Testis (tissue), 2 donors: ENCODE data around the gene PIWIL4.

ENCODE experiments used
- CTCF ChIP-seq, 3 experiments: fragments of 450-650 bp in 2 of 3; fragments of 200-600 bp in 1 of 3; sonication (generic) in 1 of 3; IDR thresholded peaks; one replicate each; pipeline ENCODE4 v1.5.1; 2016 to 2019; ENCODE audit warnings: antibody characterized with exemption in 3 of 3, mild to moderate bottlenecking in 2 of 3, moderate library complexity in 1 of 3
- POLR2A ChIP-seq: fragments of 450-650 bp; IDR thresholded peaks from one replicate; pipeline ENCODE4 v1.6.1; 2017; ENCODE audit warnings: antibody characterized with exemption, mild to moderate bottlenecking, moderate library complexity

DNA sequence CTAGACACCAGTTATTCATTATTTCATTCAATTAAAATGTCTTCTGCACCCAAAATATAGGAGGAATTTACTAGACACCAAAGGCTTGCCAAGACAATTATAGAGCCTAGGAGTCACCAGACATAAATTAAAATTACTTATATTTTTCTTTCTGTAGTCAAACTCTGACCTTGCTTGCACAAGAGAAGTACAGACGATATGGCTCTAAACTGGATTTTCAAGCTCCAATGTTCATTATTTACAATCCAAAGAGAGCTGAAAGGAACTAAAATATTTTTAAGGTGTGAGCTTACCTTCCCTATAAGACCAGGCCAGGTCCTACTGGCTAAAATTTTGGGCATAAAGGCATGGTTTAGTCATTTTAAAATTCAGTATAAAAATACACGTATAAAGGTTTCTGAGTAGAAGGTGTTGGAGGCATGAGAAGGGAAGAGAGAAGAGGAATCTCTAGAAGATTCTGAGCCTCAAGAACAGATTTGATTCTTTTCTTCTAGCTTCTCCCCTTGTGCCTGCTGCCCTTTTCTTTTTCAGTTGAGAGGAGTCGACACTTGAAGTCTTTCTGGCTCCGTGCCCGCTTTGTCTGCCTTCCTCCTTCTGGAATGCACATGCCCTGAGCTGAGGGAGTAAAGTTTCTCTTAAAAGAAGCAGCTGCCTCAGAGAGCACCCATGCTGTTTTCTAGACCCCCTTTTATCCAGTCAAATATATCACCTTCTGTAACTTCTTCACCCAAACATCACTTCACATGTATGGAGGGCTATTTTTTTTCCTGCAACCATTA, 41.4 kb upstream of the PIWIL4 start:
- TF ChIP-seq CTCF (IDR thresholded peaks at IDR 0.05) (no peak), POLR2A (no peak)
